Measurements from ENCODE around the gene NADSYN1. TPM values are rescaled to one million over a fixed set of nuclear protein-coding genes. Genes with fewer than 3 reads are reported as not detected.

NADSYN1 gene
- total RNA-seq, 1 experiment from 2014 or later = 34.9 TPM

GRCh38 chr11:71482746-71483364 is 29.9 kb downstream of the NADSYN1 start:
- peaks cover 6% of the 10 kb centered on the region for H3K36me3 ChIP-seq (replicated peaks; ENCODE audit: control insufficient read depth, insufficient read depth, low read length)
- no peak for DNase-seq
- H3K4me3 ChIP-seq (ENCODE audit: insufficient read depth, low read depth, low read length) = no peak overlapping the region
- H3K27me3 ChIP-seq (ENCODE audit: control insufficient read depth, insufficient read depth, low read length) = no peaks in the 10 kb centered on the region

GRCh38 chr11:71483692-71484091 is 30.7 kb downstream of the NADSYN1 start:
- peaks cover 5% of the 10 kb centered on the region for H3K36me3 ChIP-seq (replicated peaks; ENCODE audit: control insufficient read depth, insufficient read depth, low read length)
- no peak for DNase-seq
- H3K27me3 ChIP-seq (ENCODE audit: control insufficient read depth, insufficient read depth, low read length) = no peaks in the 10 kb centered on the region
- no peak overlapping the region for H3K4me3 ChIP-seq (ENCODE audit: insufficient read depth, low read depth, low read length)

- H3K4me3 ChIP-seq (ENCODE audit: insufficient read depth, low read depth, low read length) = no peak overlapping the region
- H3K36me3 ChIP-seq (replicated peaks; ENCODE audit: control insufficient read depth, insufficient read depth, low read length) = peaks cover 4% of the 10 kb centered on the region
- no peaks in the 10 kb centered on the region for H3K27me3 ChIP-seq (ENCODE audit: control insufficient read depth, insufficient read depth, low read length)
- no peak for DNase-seq
Observed at GRCh38 chr11:71484248-71485062, 31.5 kb downstream of the NADSYN1 start.

GRCh38 chr11:71485063-71485399 is 32.0 kb downstream of the NADSYN1 start:
- Histone ChIP-seq H3K4me3 (ENCODE audit: insufficient read depth, low read depth, low read length) (no peak overlapping the region), H3K36me3 (replicated peaks; ENCODE audit: control insufficient read depth, insufficient read depth, low read length) (peaks cover 4% of the 10 kb centered on the region), H3K27me3 (ENCODE audit: control insufficient read depth, insufficient read depth, low read length) (no peaks in the 10 kb centered on the region)
- DNase-seq = no peak

DNA sequence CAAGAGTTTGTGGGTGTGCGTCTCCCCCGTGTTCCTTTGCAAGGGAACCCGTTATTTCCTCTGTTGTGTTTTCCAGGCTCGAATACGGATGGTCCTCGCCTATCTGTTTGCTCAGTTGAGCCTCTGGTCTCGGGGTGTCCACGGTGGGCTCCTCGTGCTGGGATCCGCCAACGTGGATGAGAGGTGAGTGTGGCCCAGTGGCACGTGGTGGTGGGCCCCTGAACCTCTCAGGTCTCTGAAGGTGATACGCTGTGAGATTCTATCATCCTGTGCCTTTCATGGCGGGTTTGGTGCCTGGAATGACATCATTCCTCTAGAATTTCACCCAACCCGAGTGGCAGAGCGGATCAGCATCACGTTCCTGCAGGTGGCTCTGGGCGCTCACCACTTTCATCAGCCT is 32.5 kb downstream of the NADSYN1 start:
- Histone ChIP-seq H3K27me3 (ENCODE audit: control insufficient read depth, insufficient read depth, low read length) (no peaks in the 10 kb centered on the region), H3K36me3 (replicated peaks; ENCODE audit: control insufficient read depth, insufficient read depth, low read length) (peaks cover 4% of the 10 kb centered on the region), H3K4me3 (ENCODE audit: insufficient read depth, low read depth, low read length) (no peak overlapping the region)
- no peak for DNase-seq

GRCh38 chr11:71486320-71486719 is 33.3 kb downstream of the NADSYN1 start:
- H3K36me3 ChIP-seq (replicated peaks; ENCODE audit: control insufficient read depth, insufficient read depth, low read length) = peaks cover 4% of the 10 kb centered on the region
- H3K27me3 ChIP-seq (ENCODE audit: control insufficient read depth, insufficient read depth, low read length) = no peaks in the 10 kb centered on the region
- no peak overlapping the region for H3K4me3 ChIP-seq (ENCODE audit: insufficient read depth, low read depth, low read length)
- DNase-seq = no peak

GRCh38 chr11:71488681-71489270 is 35.8 kb downstream of the NADSYN1 start:
- DNase-seq = no peak
- no peaks in the 10 kb centered on the region for H3K27me3 ChIP-seq (ENCODE audit: control insufficient read depth, insufficient read depth, low read length)
- no peak overlapping the region for H3K4me3 ChIP-seq (ENCODE audit: insufficient read depth, low read depth, low read length)
- peaks cover 3% of the 10 kb centered on the region for H3K36me3 ChIP-seq (replicated peaks; ENCODE audit: control insufficient read depth, insufficient read depth, low read length)

GRCh38 chr11:71489311-71490043 is 36.5 kb downstream of the NADSYN1 start:
- no peaks in the 10 kb centered on the region; the same call in none of the 2 replicates for H3K36me3 ChIP-seq (replicated peaks; ENCODE audit: control insufficient read depth, insufficient read depth, low read length)
- DNase-seq = no peak
- H3K27me3 ChIP-seq (ENCODE audit: control insufficient read depth, insufficient read depth, low read length) = no peaks in the 10 kb centered on the region
- H3K4me3 ChIP-seq (ENCODE audit: insufficient read depth, low read depth, low read length) = no peak overlapping the region

DNA sequence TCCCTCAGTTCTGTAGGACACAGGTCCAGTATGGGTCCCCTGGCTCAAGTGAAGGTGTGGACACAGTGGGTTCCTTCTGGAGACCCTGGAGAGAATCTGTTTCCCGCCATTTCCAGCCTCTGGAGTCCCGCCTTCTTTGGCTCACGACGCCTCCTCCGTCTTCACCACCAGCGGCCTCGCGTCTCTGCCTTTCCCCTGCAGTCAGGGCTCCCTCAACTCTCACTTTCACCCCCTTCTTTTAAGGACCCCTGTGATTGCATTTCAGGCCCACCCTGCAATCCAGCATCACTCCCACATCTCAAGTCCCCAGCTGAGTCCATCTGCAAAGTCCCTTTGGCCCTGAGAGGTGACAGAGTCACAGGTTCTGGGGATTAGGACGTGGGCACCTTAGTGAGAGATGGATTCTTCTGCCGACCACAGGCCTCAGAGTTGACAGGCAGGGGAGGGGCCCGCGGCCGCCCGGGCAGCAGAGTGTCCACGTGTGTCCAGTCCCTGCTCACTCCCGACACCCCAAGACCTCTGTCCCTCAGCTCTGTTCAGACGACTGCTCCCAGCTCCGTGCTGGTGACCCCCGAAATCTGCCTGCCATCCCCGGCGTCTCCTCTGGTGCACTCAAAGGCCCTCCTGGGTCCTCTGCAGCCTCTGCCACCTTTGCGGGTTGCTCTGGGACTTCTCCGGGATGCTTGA is 37.2 kb downstream of the NADSYN1 start:
- no peak overlapping the region for H3K4me3 ChIP-seq (ENCODE audit: insufficient read depth, low read depth, low read length)
- no peaks in the 10 kb centered on the region; the same call in none of the 2 replicates for H3K36me3 ChIP-seq (replicated peaks; ENCODE audit: control insufficient read depth, insufficient read depth, low read length)
- no peaks in the 10 kb centered on the region for H3K27me3 ChIP-seq (ENCODE audit: control insufficient read depth, insufficient read depth, low read length)
- no peak for DNase-seq

DNA sequence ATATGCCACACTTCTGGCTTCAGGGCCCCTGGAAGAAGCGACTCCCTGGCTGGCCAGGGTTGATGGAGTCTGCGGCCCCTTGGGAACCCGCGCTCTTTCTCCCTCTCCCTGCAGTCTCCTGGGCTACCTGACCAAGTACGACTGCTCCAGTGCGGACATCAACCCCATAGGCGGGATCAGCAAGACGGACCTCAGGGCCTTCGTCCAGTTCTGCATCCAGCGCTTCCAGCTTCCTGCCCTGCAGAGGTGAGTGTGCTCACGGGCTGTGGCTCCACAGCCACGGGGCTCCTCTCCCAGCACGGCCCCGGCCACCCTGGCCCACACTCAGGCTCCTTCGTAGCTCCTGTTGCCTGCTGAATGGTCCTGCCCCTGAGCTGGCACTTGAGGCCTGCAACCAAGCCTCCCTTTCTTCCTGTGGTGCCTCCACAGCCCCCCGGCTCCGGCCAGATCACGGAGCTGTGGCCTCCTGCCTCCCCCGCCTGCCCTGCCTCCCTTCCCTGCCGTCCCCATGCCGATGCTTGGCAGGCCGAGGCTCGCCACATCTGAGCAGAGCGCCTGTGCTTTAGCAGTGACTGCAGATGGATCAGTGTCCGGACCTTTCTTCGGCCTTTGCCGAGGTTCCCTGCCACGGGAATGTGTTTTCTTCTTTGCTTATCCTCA is 37.9 kb downstream of the NADSYN1 start:
- Histone ChIP-seq H3K36me3 (replicated peaks; ENCODE audit: control insufficient read depth, insufficient read depth, low read length) (no peaks in the 10 kb centered on the region; the same call in none of the 2 replicates), H3K4me3 (ENCODE audit: insufficient read depth, low read depth, low read length) (no peak overlapping the region), H3K27me3 (ENCODE audit: control insufficient read depth, insufficient read depth, low read length) (no peaks in the 10 kb centered on the region)
- DNase-seq = no peak

DNA sequence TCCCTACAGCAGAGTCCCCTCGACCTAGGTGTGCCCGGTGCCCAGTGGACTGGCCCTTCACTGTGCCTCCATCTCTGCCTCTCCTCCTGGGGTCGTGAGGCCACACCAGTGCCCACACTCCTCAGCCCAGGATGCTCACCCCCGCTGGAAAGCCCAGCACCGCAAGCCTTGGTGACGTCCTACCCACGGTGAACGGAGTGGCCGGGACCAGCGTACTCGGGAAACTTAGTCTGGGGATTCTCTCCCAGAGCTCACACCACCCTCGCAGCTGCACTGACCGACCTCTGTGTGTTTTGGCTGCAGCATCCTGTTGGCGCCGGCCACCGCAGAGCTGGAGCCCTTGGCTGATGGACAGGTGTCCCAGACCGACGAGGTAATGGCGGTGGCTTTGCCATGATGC is 38.5 kb downstream of the NADSYN1 start:
- no peaks in the 10 kb centered on the region; the same call in none of the 2 replicates for H3K36me3 ChIP-seq (replicated peaks; ENCODE audit: control insufficient read depth, insufficient read depth, low read length)
- no peak for DNase-seq
- no peaks in the 10 kb centered on the region for H3K27me3 ChIP-seq (ENCODE audit: control insufficient read depth, insufficient read depth, low read length)
- no peak overlapping the region for H3K4me3 ChIP-seq (ENCODE audit: insufficient read depth, low read depth, low read length)

DNA sequence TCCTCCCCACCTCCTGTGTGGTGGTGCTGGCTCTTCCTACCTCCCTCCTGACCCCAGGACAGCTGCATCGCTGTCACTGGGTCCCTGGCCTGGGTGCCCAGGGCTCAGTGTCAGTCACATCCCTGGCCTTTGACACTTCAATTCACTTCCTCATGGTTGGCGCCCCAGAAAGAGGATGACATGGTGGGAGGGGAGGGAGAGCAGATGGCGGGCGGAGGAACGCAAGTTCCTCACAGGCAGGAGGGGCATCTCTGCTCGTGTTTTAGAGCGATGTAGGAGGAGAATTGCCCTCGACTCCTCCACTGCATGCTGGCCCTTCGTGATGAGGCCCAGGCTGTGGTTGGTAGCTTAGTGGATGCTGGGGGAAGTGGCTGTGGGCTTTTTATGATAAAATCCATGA is 38.9 kb downstream of the NADSYN1 start:
- Histone ChIP-seq H3K36me3 (replicated peaks; ENCODE audit: control insufficient read depth, insufficient read depth, low read length) (no peaks in the 10 kb centered on the region; the same call in none of the 2 replicates), H3K27me3 (ENCODE audit: control insufficient read depth, insufficient read depth, low read length) (no peaks in the 10 kb centered on the region), H3K4me3 (ENCODE audit: insufficient read depth, low read depth, low read length) (no peak overlapping the region)
- no peak for DNase-seq

GRCh38 chr11:71495286-71496230 is 42.6 kb downstream of the NADSYN1 start:
- Histone ChIP-seq H3K27me3 (ENCODE audit: control insufficient read depth, insufficient read depth, low read length) (no peaks in the 10 kb centered on the region), H3K4me3 (ENCODE audit: insufficient read depth, low read depth, low read length) (no peak overlapping the region), H3K36me3 (replicated peaks; ENCODE audit: control insufficient read depth, insufficient read depth, low read length) (no peaks in the 10 kb centered on the region; the same call in none of the 2 replicates)
- no peak for DNase-seq

All from H7 (cell line).